ENCODE measurements around the gene ABLIM1.

Gene ABLIM1

GRCh38 chr10:114629824-114630730 is 28.0 kb downstream of the ABLIM1 start:
- Histone ChIP-seq H3K4me2 (no peak overlapping the region), H3K9ac (no peak overlapping the region), H3K4me1 (peaks cover 0 to 36% (median 7%) of the 10 kb centered on the region in 10 experiments; a peak in 9 of 20 replicates), H3K27ac (no peak overlapping the region), H3K4me3 (no peak overlapping the region), H3K27me3 (peaks cover 28 to 46% (median 38%) of the 10 kb centered on the region in 11 experiments), H4K20me1 (no peaks in the 10 kb centered on the region), H3K9me3 (replicated peaks in 1 of 11) (peaks cover 1 to 9% (median 2%) of the 10 kb centered on the region in 11 experiments; a peak in 18 of 22 replicates), H3K36me3 (no peaks in the 10 kb centered on the region)
- no peak for TF ChIP-seq Cebpa-rat (IDR thresholded peaks at IDR 0.05)

GRCh38 chr10:114629083-114629823 is 28.8 kb downstream of the ABLIM1 start:
- Histone ChIP-seq H4K20me1 (no peaks in the 10 kb centered on the region), H3K4me1 (peaks cover 0 to 30% (median 10%) of the 10 kb centered on the region in 10 experiments; a peak in 13 of 20 replicates), H3K36me3 (no peaks in the 10 kb centered on the region), H3K4me2 (no peak overlapping the region), H3K9ac (no peak overlapping the region), H3K4me3 (no peak overlapping the region), H3K9me3 (replicated peaks in 1 of 11) (peaks cover 9 to 18% (median 10%) of the 10 kb centered on the region in 11 experiments), H3K27me3 (peaks cover 28 to 46% (median 38%) of the 10 kb centered on the region in 11 experiments), H3K27ac (no peak overlapping the region)
- TF ChIP-seq Cebpa-rat (IDR thresholded peaks at IDR 0.05), result no peak

DNA sequence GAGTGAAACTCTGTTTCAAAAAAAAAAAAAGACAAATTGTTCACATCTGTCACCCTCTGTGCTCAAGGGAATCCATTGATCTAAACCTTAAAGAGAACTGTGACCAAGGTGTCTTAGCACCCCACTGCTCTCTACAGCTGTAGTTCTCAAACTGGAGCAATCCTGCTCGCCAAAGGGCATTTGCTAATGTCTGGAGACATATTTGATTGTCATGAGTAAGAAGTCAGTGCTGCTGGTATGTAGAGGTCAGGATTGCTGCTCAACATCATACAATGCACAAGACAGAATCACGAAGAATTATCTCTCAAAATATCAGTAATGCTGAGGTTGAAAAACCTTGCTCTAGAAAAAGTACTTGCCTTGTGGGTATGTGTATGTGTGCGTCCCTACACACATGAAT is 30.0 kb downstream of the ABLIM1 start:
- H3K27me3 ChIP-seq, result peaks cover 26 to 40% (median 34%) of the 10 kb centered on the region in 11 experiments
- no peak overlapping the region for H3K27ac ChIP-seq
- no peak overlapping the region for H3K4me3 ChIP-seq
- H3K36me3 ChIP-seq, result no peaks in the 10 kb centered on the region
- no peak overlapping the region for H3K9ac ChIP-seq
- no peaks in the 10 kb centered on the region for H4K20me1 ChIP-seq
- no peak overlapping the region for H3K4me2 ChIP-seq
- H3K4me1 ChIP-seq, result peaks cover 0 to 33% (median 17%) of the 10 kb centered on the region in 10 experiments; a peak in 14 of 20 replicates
- no peak for TF ChIP-seq Cebpa-rat (IDR thresholded peaks at IDR 0.05)
- H3K9me3 ChIP-seq (replicated peaks in 1 of 11), result peaks cover 10 to 21% (median 13%) of the 10 kb centered on the region in 11 experiments

GRCh38 chr10:114626841-114627240 is 31.2 kb downstream of the ABLIM1 start:
- no peak overlapping the region for H3K9ac ChIP-seq
- peaks cover 0 to 25% (median 14%) of the 10 kb centered on the region in 10 experiments; a peak in 14 of 20 replicates for H3K4me1 ChIP-seq
- H3K4me2 ChIP-seq, result no peak overlapping the region
- peaks cover 10 to 21% (median 13%) of the 10 kb centered on the region in 11 experiments for H3K9me3 ChIP-seq (replicated peaks in 1 of 11)
- no peak overlapping the region for H3K27ac ChIP-seq
- no peak overlapping the region for H3K4me3 ChIP-seq
- no peak for TF ChIP-seq Cebpa-rat (IDR thresholded peaks at IDR 0.05)
- no peaks in the 10 kb centered on the region for H3K36me3 ChIP-seq
- peaks cover 13 to 28% (median 22%) of the 10 kb centered on the region in 11 experiments for H3K27me3 ChIP-seq
- no peaks in the 10 kb centered on the region for H4K20me1 ChIP-seq

DNA sequence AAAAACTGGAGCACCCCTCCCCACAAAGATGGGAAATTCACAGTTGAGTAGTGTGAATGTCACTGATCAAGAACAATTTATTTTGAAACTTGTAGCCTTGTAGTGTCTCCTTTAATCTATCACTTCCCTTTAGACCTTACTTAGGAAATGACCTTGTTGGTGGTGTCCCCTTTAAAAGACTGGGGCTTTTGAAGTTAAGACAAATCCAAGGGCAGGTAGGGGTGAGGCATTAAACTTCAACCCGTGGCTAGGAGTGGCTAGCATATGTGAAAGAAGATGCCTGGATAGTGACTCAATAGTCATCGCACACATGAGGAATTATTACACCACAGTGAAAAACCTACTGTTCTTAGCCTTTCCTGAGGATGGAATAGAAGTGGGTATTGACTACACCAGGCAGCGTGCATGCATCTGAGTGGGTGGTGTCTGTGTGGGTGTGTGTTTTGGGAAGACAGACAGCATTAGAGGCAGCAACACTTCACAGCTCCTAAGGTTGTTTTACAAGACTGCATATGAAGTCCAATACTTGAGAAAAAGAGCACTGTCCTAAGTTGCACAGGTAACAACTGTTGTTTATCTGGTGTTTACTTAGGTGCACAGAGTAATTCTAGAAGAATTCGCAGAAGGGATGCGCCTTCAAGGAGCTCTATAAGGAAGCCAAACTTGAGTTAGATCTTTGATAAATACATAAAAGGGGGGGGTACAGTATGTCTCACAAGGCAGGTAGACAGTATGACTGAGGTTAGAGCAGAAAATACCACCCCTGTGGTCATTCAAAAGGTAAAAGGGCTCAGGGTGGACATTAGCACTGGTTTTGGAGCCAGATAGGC is 32.9 kb downstream of the ABLIM1 start:
- Histone ChIP-seq H3K9ac (no peak overlapping the region), H3K27ac (no peak overlapping the region), H3K4me1 (peaks cover 0 to 18% (median 14%) of the 10 kb centered on the region in 10 experiments; a peak in 14 of 20 replicates), H3K36me3 (no peaks in the 10 kb centered on the region), H3K4me3 (no peak overlapping the region), H3K4me2 (no peak overlapping the region), H3K9me3 (replicated peaks in 1 of 11) (peaks cover 10 to 24% (median 13%) of the 10 kb centered on the region in 11 experiments), H4K20me1 (no peaks in the 10 kb centered on the region), H3K27me3 (peaks cover 0 to 11% (median 5%) of the 10 kb centered on the region in 11 experiments; a peak in 16 of 22 replicates)
- no peak for TF ChIP-seq Cebpa-rat (IDR thresholded peaks at IDR 0.05)

DNA sequence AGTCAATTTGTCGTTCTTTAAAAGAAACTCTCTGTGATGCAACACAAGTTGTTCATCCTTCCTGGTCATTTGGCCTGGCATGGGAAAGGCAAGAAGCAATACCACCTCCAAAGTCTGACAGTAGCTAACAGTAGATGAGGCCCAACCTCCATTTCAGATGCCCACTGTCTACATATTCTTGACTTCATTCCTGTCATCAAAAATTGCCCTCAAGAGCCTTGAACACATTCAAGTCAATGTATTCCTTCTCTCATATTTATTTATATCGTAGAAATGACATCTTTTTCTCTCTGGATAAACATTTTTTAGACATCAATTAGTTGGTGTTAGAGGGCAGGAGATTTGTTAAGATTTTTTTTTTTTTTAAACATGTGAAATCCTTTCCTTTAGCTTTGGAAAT is 33.7 kb downstream of the ABLIM1 start:
- Histone ChIP-seq H3K27me3 (peaks cover 0 to 4% (median 0%) of the 10 kb centered on the region in 11 experiments; a peak in 3 of 22 replicates), H4K20me1 (no peaks in the 10 kb centered on the region), H3K4me1 (peaks cover 0 to 18% (median 14%) of the 10 kb centered on the region in 10 experiments; a peak in 14 of 20 replicates), H3K27ac (no peak overlapping the region), H3K9me3 (replicated peaks in 1 of 11) (peaks cover 10 to 24% (median 13%) of the 10 kb centered on the region in 11 experiments), H3K4me3 (no peak overlapping the region), H3K4me2 (peak overlapping the region in 9 of 11 experiments; percentile 0 to 52 (median 26); a peak in 11 of 22 replicates), H3K9ac (no peak overlapping the region), H3K36me3 (no peaks in the 10 kb centered on the region)
- TF ChIP-seq Cebpa-rat (IDR thresholded peaks at IDR 0.05), result no peak

- Histone ChIP-seq H4K20me1 (no peaks in the 10 kb centered on the region), H3K9me3 (replicated peaks in 1 of 11) (peaks cover 10 to 24% (median 13%) of the 10 kb centered on the region in 11 experiments), H3K9ac (no peak overlapping the region), H3K4me2 (peak overlapping the region in 9 of 11 experiments; percentile 6 to 52 (median 26); a peak in 13 of 22 replicates), H3K4me1 (peaks cover 0 to 18% (median 14%) of the 10 kb centered on the region in 10 experiments; a peak in 14 of 20 replicates), H3K36me3 (no peaks in the 10 kb centered on the region), H3K4me3 (no peak overlapping the region), H3K27ac (no peak overlapping the region), H3K27me3 (no peaks in the 10 kb centered on the region)
- no peak for TF ChIP-seq Cebpa-rat (IDR thresholded peaks at IDR 0.05)
These were observed 34.3 kb downstream of the ABLIM1 start for GRCh38 chr10:114623661-114624294.

DNA sequence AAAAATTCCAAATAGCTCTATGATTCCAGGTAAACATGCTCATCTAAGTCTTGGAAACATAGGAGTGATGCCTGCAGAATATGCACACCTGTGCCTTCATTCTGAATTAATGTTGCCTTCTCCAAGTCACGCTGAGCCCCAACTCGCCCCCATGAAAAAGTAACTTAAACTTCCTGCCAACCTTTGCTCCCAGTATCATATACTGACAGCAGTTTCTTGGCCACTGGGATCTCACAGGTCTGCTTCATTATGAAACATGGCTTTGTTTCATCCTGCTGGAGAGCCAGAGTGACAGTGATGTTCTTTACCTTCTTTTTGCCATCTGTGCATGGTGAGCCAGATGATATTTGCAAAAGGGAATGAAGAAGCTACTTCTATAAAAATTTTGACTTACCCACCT is 34.9 kb downstream of the ABLIM1 start:
- Histone ChIP-seq H3K27me3 (no peaks in the 10 kb centered on the region), H3K4me3 (no peak overlapping the region), H3K9ac (no peak overlapping the region), H3K4me1 (peaks cover 0 to 18% (median 14%) of the 10 kb centered on the region in 10 experiments; a peak in 14 of 20 replicates), H3K9me3 (replicated peaks in 1 of 11) (peaks cover 10 to 24% (median 13%) of the 10 kb centered on the region in 11 experiments), H3K27ac (no peak overlapping the region), H4K20me1 (no peaks in the 10 kb centered on the region), H3K4me2 (peak overlapping the region in 8 of 11 experiments; percentile 6 to 41 (median 26); a peak in 7 of 22 replicates), H3K36me3 (no peaks in the 10 kb centered on the region)
- TF ChIP-seq Cebpa-rat (IDR thresholded peaks at IDR 0.05), result no peak

Data from BLaER1 treated with 17β-estradiol and CSF1 and Interleukin-3, amounts not matched to agents 10 nM and 100 nM (cell line).